BLaER1 treated with 17β-estradiol and CSF1 and Interleukin-3, amounts not matched to agents 10 nM and 100 nM (cell line): ENCODE results near the gene CADPS2.

Experiments used
- H3K27ac ChIP-seq, 11 experiments: shearing (Covaris generic); formaldehyde crosslinking; 2 replicates each; pipeline ENCODE4 v1.8.1; 2022
- H3K27me3 ChIP-seq, 11 experiments: shearing (Covaris generic); formaldehyde crosslinking; 2 replicates each; pipeline ENCODE4 v1.8.1; 2022
- H3K36me3 ChIP-seq, 11 experiments: shearing (Covaris generic); formaldehyde crosslinking; 2 replicates each; pipeline ENCODE4 v1.8.1; 2022
- H3K4me1 ChIP-seq, 10 experiments: shearing (Covaris generic); formaldehyde crosslinking; 2 replicates each; pipeline ENCODE4 v1.8.1; 2022
- H3K4me2 ChIP-seq, 11 experiments: shearing (Covaris generic); formaldehyde crosslinking; 2 replicates each; pipeline ENCODE4 v1.8.1; 2022
- H3K4me3 ChIP-seq, 10 experiments: shearing (Covaris generic); formaldehyde crosslinking; 2 replicates each; pipeline ENCODE4 v1.8.1; 2022
- H3K9ac ChIP-seq, 11 experiments: shearing (Covaris generic); formaldehyde crosslinking; 2 replicates each; pipeline ENCODE4 v1.8.1; 2022
- H3K9me3 ChIP-seq, 11 experiments: shearing (Covaris generic); formaldehyde crosslinking; replicated peaks in 1 of 11; 2 replicates each; pipeline ENCODE4 v1.8.1; 2022
- H4K20me1 ChIP-seq, 11 experiments: shearing (Covaris generic); formaldehyde crosslinking; 2 replicates each; pipeline ENCODE4 v1.8.1; 2022
- Cebpa-rat ChIP-seq, 11 experiments: shearing (Covaris generic); IDR thresholded peaks; 2 replicates each; pipeline ENCODE4 v1.8.1; 2022

The CADPS2 gene

GRCh38 chr7:122329145-122329802, 557.0 kb downstream of the CADPS2 start:
- no peaks in the 10 kb centered on the region for H3K4me1 ChIP-seq
- no peak overlapping the region for H3K4me3 ChIP-seq
- TF ChIP-seq Cebpa-rat (IDR thresholded peaks at IDR 0.05) = no peak
- no peaks in the 10 kb centered on the region for H3K9me3 ChIP-seq
- no peaks in the 10 kb centered on the region for H3K36me3 ChIP-seq
- no peaks in the 10 kb centered on the region for H3K27me3 ChIP-seq
- no peaks in the 10 kb centered on the region for H4K20me1 ChIP-seq
- H3K27ac ChIP-seq = no peak overlapping the region
- no peak overlapping the region for H3K9ac ChIP-seq
- H3K4me2 ChIP-seq = no peak overlapping the region

GRCh38 chr7:122327969-122328368, 558.3 kb downstream of the CADPS2 start:
- Histone ChIP-seq H3K4me1 (no peaks in the 10 kb centered on the region), H3K27me3 (no peaks in the 10 kb centered on the region), H3K4me3 (no peak overlapping the region), H3K36me3 (no peaks in the 10 kb centered on the region), H3K9ac (no peak overlapping the region), H3K4me2 (no peak overlapping the region), H3K27ac (no peak overlapping the region), H4K20me1 (no peaks in the 10 kb centered on the region), H3K9me3 (no peaks in the 10 kb centered on the region)
- no peak for TF ChIP-seq Cebpa-rat (IDR thresholded peaks at IDR 0.05)

- H3K27me3 ChIP-seq = no peaks in the 10 kb centered on the region
- TF ChIP-seq Cebpa-rat (IDR thresholded peaks at IDR 0.05) = no peak
- no peak overlapping the region for H3K27ac ChIP-seq
- H3K9ac ChIP-seq = no peak overlapping the region
- H3K4me3 ChIP-seq = no peak overlapping the region
- no peaks in the 10 kb centered on the region for H3K4me1 ChIP-seq
- no peaks in the 10 kb centered on the region for H3K36me3 ChIP-seq
- no peaks in the 10 kb centered on the region for H4K20me1 ChIP-seq
- H3K4me2 ChIP-seq = no peak overlapping the region
- peaks cover 4 to 32% (median 23%) of the 10 kb centered on the region in 11 experiments; a peak in 18 of 22 replicates for H3K9me3 ChIP-seq
Observed at GRCh38 chr7:122316467-122317388, 569.5 kb downstream of the CADPS2 start.

GRCh38 chr7:122315507-122316466, 570.5 kb downstream of the CADPS2 start:
- Histone ChIP-seq H3K4me3 (no peak overlapping the region), H3K27ac (no peak overlapping the region), H4K20me1 (no peaks in the 10 kb centered on the region), H3K4me1 (no peaks in the 10 kb centered on the region), H3K9me3 (peaks cover 12 to 42% (median 32%) of the 10 kb centered on the region in 11 experiments; a peak in 19 of 22 replicates), H3K4me2 (no peak overlapping the region), H3K9ac (no peak overlapping the region), H3K36me3 (no peaks in the 10 kb centered on the region), H3K27me3 (no peaks in the 10 kb centered on the region)
- TF ChIP-seq Cebpa-rat (IDR thresholded peaks at IDR 0.05) = no peak

GRCh38 chr7:122314284-122314683, 572.0 kb downstream of the CADPS2 start:
- no peaks in the 10 kb centered on the region for H3K27me3 ChIP-seq
- H3K4me3 ChIP-seq = no peak overlapping the region
- H3K4me1 ChIP-seq = no peaks in the 10 kb centered on the region

GRCh38 chr7:122312789-122313188, 573.5 kb downstream of the CADPS2 start:
- Histone ChIP-seq H3K4me1 (no peaks in the 10 kb centered on the region), H3K36me3 (no peaks in the 10 kb centered on the region), H4K20me1 (no peaks in the 10 kb centered on the region), H3K4me2 (no peak overlapping the region), H3K27me3 (no peaks in the 10 kb centered on the region), H3K27ac (no peak overlapping the region), H3K4me3 (no peak overlapping the region), H3K9ac (no peak overlapping the region), H3K9me3 (peaks cover 21 to 50% (median 41%) of the 10 kb centered on the region in 11 experiments; a peak in 20 of 22 replicates)
- no peak for TF ChIP-seq Cebpa-rat (IDR thresholded peaks at IDR 0.05)

More at GRCh38 chr7:122314284-122314683, 572.0 kb downstream of the CADPS2 start:
- H3K36me3 ChIP-seq = no peaks in the 10 kb centered on the region
- H4K20me1 ChIP-seq = no peaks in the 10 kb centered on the region
- no peak overlapping the region for H3K27ac ChIP-seq
- no peak overlapping the region for H3K9ac ChIP-seq
- H3K4me2 ChIP-seq = no peak overlapping the region
- no peak for TF ChIP-seq Cebpa-rat (IDR thresholded peaks at IDR 0.05)
- peaks cover 21 to 50% (median 41%) of the 10 kb centered on the region in 11 experiments; a peak in 20 of 22 replicates for H3K9me3 ChIP-seq

GRCh38 chr7:122311734-122312450, 574.4 kb downstream of the CADPS2 start:
- H3K4me2 ChIP-seq = no peak overlapping the region
- no peak overlapping the region for H3K9ac ChIP-seq
- H3K36me3 ChIP-seq = no peaks in the 10 kb centered on the region
- H3K27me3 ChIP-seq = no peaks in the 10 kb centered on the region
- no peaks in the 10 kb centered on the region for H3K4me1 ChIP-seq
- no peak for TF ChIP-seq Cebpa-rat (IDR thresholded peaks at IDR 0.05)
- no peak overlapping the region for H3K27ac ChIP-seq
- peaks cover 24 to 49% (median 42%) of the 10 kb centered on the region in 11 experiments; a peak in 21 of 22 replicates for H3K9me3 ChIP-seq
- H4K20me1 ChIP-seq = no peaks in the 10 kb centered on the region
- H3K4me3 ChIP-seq = no peak overlapping the region

GRCh38 chr7:122311050-122311700, 575.1 kb downstream of the CADPS2 start:
- no peaks in the 10 kb centered on the region for H3K4me1 ChIP-seq
- no peak overlapping the region for H3K4me3 ChIP-seq
- H3K27ac ChIP-seq = no peak overlapping the region
- no peak for TF ChIP-seq Cebpa-rat (IDR thresholded peaks at IDR 0.05)
- no peaks in the 10 kb centered on the region for H4K20me1 ChIP-seq
- H3K36me3 ChIP-seq = no peaks in the 10 kb centered on the region
- H3K27me3 ChIP-seq = no peaks in the 10 kb centered on the region
- peaks cover 29 to 49% (median 42%) of the 10 kb centered on the region in 11 experiments for H3K9me3 ChIP-seq
- H3K9ac ChIP-seq = no peak overlapping the region
- no peak overlapping the region for H3K4me2 ChIP-seq
